Upper lobe of left lung (tissue), 4 donors: Measurements from ENCODE around the gene ITGAX.

ENCODE experiments used
- POLR2A ChIP-seq, 4 donors: fragments of 450-650 bp; IDR thresholded peaks; one replicate each; pipeline ENCODE4 v1.5.1; 2016 to 2017; ENCODE audit warnings: antibody characterized with exemption in 4 of 4, mild to moderate bottlenecking in 2 of 4
- TF ChIP-seq, protein P1 (sequence below), 6 experiments: fragments of 450-650 bp in 4 of 6; fragments of 200-600 bp in 2 of 6; sonication (generic) in 2 of 6; IDR thresholded peaks; one replicate each; pipeline ENCODE4 v1.5.1; 2016 to 2019; ENCODE audit warnings: antibody characterized with exemption in 6 of 6

- TF ChIP-seq, protein P1, sequence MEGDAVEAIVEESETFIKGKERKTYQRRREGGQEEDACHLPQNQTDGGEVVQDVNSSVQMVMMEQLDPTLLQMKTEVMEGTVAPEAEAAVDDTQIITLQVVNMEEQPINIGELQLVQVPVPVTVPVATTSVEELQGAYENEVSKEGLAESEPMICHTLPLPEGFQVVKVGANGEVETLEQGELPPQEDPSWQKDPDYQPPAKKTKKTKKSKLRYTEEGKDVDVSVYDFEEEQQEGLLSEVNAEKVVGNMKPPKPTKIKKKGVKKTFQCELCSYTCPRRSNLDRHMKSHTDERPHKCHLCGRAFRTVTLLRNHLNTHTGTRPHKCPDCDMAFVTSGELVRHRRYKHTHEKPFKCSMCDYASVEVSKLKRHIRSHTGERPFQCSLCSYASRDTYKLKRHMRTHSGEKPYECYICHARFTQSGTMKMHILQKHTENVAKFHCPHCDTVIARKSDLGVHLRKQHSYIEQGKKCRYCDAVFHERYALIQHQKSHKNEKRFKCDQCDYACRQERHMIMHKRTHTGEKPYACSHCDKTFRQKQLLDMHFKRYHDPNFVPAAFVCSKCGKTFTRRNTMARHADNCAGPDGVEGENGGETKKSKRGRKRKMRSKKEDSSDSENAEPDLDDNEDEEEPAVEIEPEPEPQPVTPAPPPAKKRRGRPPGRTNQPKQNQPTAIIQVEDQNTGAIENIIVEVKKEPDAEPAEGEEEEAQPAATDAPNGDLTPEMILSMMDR (IDR thresholded peaks at IDR 0.05): no peak
- no peak for TF ChIP-seq POLR2A (IDR thresholded peaks at IDR 0.05)
These were observed 54.5 kb downstream of the ITGAX start for GRCh38 chr16:31409433-31409832.
